Keratinocyte (primary cell): ENCODE results near the gene CRTC3. TPM values are rescaled to one million over a fixed set of nuclear protein-coding genes. Genes with fewer than 3 reads are reported as not detected.

Experiments used
- DNase-seq: peaks from one replicate; pipeline ENCODE4 v3.0.0-alpha.2; 2011; ENCODE audit warnings: low read depth, missing footprints, low spot score
- FAIRE-seq: peaks from 2 replicates; lab custom pipeline; 2011; peaks lifted over from hg19 to GRCh38; lab: Jason Lieb, UNC
- H2AFZ ChIP-seq: 2 replicates; pipeline ENCODE4 v1.6.0; 2012; ENCODE audit warnings: low read length, control low read depth, inconsistent platforms; ENCODE audit not compliant: control insufficient read depth
- H3K27ac ChIP-seq: 2 replicates; pipeline ENCODE4 v1.5.1; 2011; ENCODE audit warnings: low read length; ENCODE audit not compliant: control insufficient read depth, insufficient read depth
- H3K27me3 ChIP-seq: 3 replicates; pipeline ENCODE4 v1.6.0; 2011; ENCODE audit warnings: low read length; ENCODE audit not compliant: control insufficient read depth, insufficient read depth; ENCODE audit errors: extremely low read depth
- H3K36me3 ChIP-seq, 2 experiments: 2 replicates in 1 of 2; 3 replicates in 1 of 2; pipeline ENCODE4 v1.5.1; 2011; ENCODE audit warnings: low read length in 2 of 2, mild to moderate bottlenecking in 1 of 2; ENCODE audit not compliant: control insufficient read depth in 2 of 2, insufficient read depth in 2 of 2; ENCODE audit errors: extremely low read depth in 1 of 2
- H3K4me1 ChIP-seq: 3 replicates; pipeline ENCODE4 v1.5.1; 2011; ENCODE audit warnings: low read length; ENCODE audit not compliant: control insufficient read depth, insufficient read depth; ENCODE audit errors: extremely low read depth
- H3K4me2 ChIP-seq: 3 replicates; pipeline ENCODE4 v1.6.0; 2011; ENCODE audit warnings: low read depth, low read length; ENCODE audit not compliant: control insufficient read depth, insufficient read depth; ENCODE audit errors: extremely low read depth
- H3K4me3 ChIP-seq, 3 experiments: fragments of 200-600 bp in 1 of 3; sonication (generic) in 1 of 3; 2 replicates in 2 of 3; 3 replicates in 1 of 3; pipeline ENCODE4 v1.5.1; 2011 to 2016; ENCODE audit warnings: low read length in 3 of 3, mild to moderate bottlenecking in 3 of 3, control low read depth in 2 of 3, inconsistent platforms in 1 of 3, low read depth in 1 of 3, mixed read lengths in 1 of 3, mixed run types in 1 of 3, moderate library complexity in 1 of 3; ENCODE audit not compliant: control insufficient read depth in 2 of 3, insufficient read depth in 2 of 3; ENCODE audit errors: extremely low read depth in 1 of 3
- H3K79me2 ChIP-seq: 2 replicates; pipeline ENCODE4 v1.6.0; 2012; ENCODE audit warnings: low read length; ENCODE audit not compliant: control insufficient read depth, insufficient read depth
- H3K9ac ChIP-seq: 3 replicates; pipeline ENCODE4 v1.6.0; 2011; ENCODE audit warnings: low read length; ENCODE audit not compliant: control insufficient read depth, insufficient read depth; ENCODE audit errors: extremely low read depth
- H3K9me1 ChIP-seq: 3 replicates; pipeline ENCODE4 v1.6.0; 2011; ENCODE audit warnings: low read length; ENCODE audit not compliant: control insufficient read depth, insufficient read depth; ENCODE audit errors: extremely low read depth
- H3K9me3 ChIP-seq: 2 replicates; pipeline ENCODE4 v1.5.1; 2012; ENCODE audit warnings: low read depth, low read length; ENCODE audit not compliant: control insufficient read depth
- H4K20me1 ChIP-seq: 3 replicates; pipeline ENCODE4 v1.6.0; 2011; ENCODE audit warnings: low read length; ENCODE audit not compliant: control insufficient read depth, insufficient read depth; ENCODE audit errors: extremely low read depth
- EZH2 ChIP-seq: IDR thresholded peaks from one replicate; pipeline ENCODE4 v1.6.1; 2012; ENCODE audit warnings: inconsistent platforms, mild to moderate bottlenecking, low read length, moderate library complexity
- dilution Hi-C: fragments of 300-500 bp; cut with MboI; formaldehyde crosslinking; loops from one replicate; pipeline ENCODE4 v1.7.0; 2020; ENCODE audit warnings: low sequenced_read_pairs; ENCODE audit not compliant: extremely low pct_ligation_motif_present
- polyA plus RNA-seq, 5 experiments: library from polyadenylated mRNA; depleted of rRNA in 3 of 5; stranded (reverse) in 3 of 5; stranded (forward) in 1 of 5; unstranded in 1 of 5; fragments of >200 nt; gene quantifications; 1 replicate in 1 of 5; 2 replicates in 3 of 5; 3 replicates in 1 of 5; pipeline versions ENCODE4 v1.2.1 to v1.2.3, GENCODE V29; 2011 to 2012; ENCODE audit warnings: missing spikeins in 2 of 5, low read depth in 1 of 5, low replicate concordance in 1 of 5
- TF ChIP-seq, protein P1 (sequence below), 3 experiments: IDR thresholded peaks in 1 of 3; conservative IDR thresholded peaks in 1 of 3; optimal IDR thresholded peaks in 1 of 3; 2 replicates in 2 of 3; 3 replicates in 1 of 3; pipeline versions ENCODE3 to v1.5.1; 2011; ENCODE audit warnings: low read length in 3 of 3, mild to moderate bottlenecking in 3 of 3, moderate library complexity in 2 of 3, control low read depth in 1 of 3, inconsistent platforms in 1 of 3; ENCODE audit not compliant: insufficient read depth in 2 of 3; ENCODE audit errors: extremely low read depth in 1 of 3

Gene CRTC3
- polyA plus RNA-seq, 1 donor (not counting 4 experiments of a cell fraction or from before 2014, with no cell fraction given): 11.9 TPM

DNA sequence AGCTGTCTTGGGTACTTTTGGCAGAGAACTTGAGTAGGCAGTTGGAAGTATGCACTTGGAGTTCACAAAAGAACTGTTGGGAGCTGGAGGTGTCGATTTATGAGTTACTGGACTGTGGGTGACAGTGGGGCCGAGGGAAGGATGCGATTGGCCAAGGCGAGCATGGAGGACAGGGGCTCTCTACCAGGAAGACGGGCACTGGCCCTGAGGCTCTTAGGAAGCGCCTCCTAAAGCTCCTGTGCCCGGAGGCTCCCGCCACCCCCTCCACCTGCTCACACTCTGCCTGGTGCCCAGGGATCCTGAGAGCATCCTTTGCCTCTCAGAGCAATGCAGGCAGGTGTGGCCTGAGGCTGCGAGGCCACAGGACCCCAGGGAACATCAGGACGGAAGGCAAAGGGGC lies 69.0 kb downstream of the CRTC3 start:
- DNase-seq: no peak

DNA sequence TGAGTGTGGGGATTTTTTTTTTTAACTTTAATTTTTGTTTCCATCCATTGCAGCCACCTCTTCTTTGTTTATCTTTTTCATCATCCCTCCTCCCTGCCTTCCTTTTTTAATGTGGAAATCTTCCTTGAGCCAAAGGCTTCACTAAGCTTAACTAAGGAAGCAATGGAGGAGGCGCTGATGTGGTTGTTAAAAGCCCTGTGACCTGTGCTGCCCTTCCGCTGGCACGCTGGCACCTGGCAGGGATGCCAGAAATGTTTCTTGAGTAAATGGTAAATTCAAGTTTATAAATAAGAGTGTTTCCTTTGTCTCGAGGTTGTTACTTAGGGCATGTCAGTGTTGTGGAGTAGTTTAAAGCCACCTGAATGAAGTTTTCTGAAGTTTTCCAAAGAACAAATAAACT lies 69.4 kb downstream of the CRTC3 start:
- dilution Hi-C loops: no loop called here
- Histone ChIP-seq H3K4me2 (no peak overlapping the region), H3K4me1 (peaks cover 7% of the 10 kb centered on the region), H3K4me3 (no peak overlapping the region), H2AFZ (no peak overlapping the region), H3K9ac (no peak overlapping the region), H3K9me1 (no peaks in the 10 kb centered on the region), H3K27ac (no peak overlapping the region), H4K20me1 (no peaks in the 10 kb centered on the region), H3K36me3 (peaks cover 5 to 8% of the 10 kb centered on the region in 2 experiments), H3K9me3 (no peaks in the 10 kb centered on the region), H3K27me3 (no peaks in the 10 kb centered on the region), H3K79me2 (no peaks in the 10 kb centered on the region)
- TF ChIP-seq, protein P1, sequence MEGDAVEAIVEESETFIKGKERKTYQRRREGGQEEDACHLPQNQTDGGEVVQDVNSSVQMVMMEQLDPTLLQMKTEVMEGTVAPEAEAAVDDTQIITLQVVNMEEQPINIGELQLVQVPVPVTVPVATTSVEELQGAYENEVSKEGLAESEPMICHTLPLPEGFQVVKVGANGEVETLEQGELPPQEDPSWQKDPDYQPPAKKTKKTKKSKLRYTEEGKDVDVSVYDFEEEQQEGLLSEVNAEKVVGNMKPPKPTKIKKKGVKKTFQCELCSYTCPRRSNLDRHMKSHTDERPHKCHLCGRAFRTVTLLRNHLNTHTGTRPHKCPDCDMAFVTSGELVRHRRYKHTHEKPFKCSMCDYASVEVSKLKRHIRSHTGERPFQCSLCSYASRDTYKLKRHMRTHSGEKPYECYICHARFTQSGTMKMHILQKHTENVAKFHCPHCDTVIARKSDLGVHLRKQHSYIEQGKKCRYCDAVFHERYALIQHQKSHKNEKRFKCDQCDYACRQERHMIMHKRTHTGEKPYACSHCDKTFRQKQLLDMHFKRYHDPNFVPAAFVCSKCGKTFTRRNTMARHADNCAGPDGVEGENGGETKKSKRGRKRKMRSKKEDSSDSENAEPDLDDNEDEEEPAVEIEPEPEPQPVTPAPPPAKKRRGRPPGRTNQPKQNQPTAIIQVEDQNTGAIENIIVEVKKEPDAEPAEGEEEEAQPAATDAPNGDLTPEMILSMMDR (optimal IDR thresholded peaks at IDR 0.05 in 1 of 3, IDR thresholded peaks at IDR 0.05 in 1 of 3, conservative IDR thresholded peaks at IDR 0.05 in 1 of 3; ENCODE audit: extremely low read depth in 1 of 3, insufficient read depth in 2 of 3, low read length in 3 of 3): no peak
- TF ChIP-seq EZH2: no peak
- no peak for FAIRE-seq
- DNase-seq: no peak

More for the DNA sequence above, 69.0 kb downstream of the CRTC3 start:
- H3K9me3 ChIP-seq: no peaks in the 10 kb centered on the region
- no peak overlapping the region for H3K27ac ChIP-seq
- no peak for TF ChIP-seq EZH2
- TF ChIP-seq, protein P1 (optimal IDR thresholded peaks at IDR 0.05 in 1 of 3, IDR thresholded peaks at IDR 0.05 in 1 of 3, conservative IDR thresholded peaks at IDR 0.05 in 1 of 3; ENCODE audit: extremely low read depth in 1 of 3, insufficient read depth in 2 of 3, low read length in 3 of 3): no peak
- no peaks in the 10 kb centered on the region for H4K20me1 ChIP-seq
- H3K4me3 ChIP-seq: no peak overlapping the region
- FAIRE-seq: no peak
- H3K36me3 ChIP-seq: peaks cover 5 to 8% of the 10 kb centered on the region in 2 experiments
- peaks cover 10% of the 10 kb centered on the region for H3K4me1 ChIP-seq
- H3K79me2 ChIP-seq: no peaks in the 10 kb centered on the region
- no peaks in the 10 kb centered on the region for H3K9me1 ChIP-seq
- H3K9ac ChIP-seq: no peak overlapping the region
- dilution Hi-C loops: no loop called here
- no peak overlapping the region for H3K4me2 ChIP-seq
- H2AFZ ChIP-seq: no peak overlapping the region
- no peaks in the 10 kb centered on the region for H3K27me3 ChIP-seq
